Activated naive CD8-positive, alpha-beta T cell treated with anti-CD3 and anti-CD28 coated beads, Interleukin-2, amount 10 ng/mL, durations not matched to agents 7 days and 5 days (primary cell): ENCODE measurements around the gene RAB40B. TPM values are rescaled to one million over a fixed set of nuclear protein-coding genes. Genes with fewer than 3 reads are reported as not detected.
A peak's percentile ranks its signal among the peaks of the same experiment; 100 is the strongest.

Experiments used
- ATAC-seq: fragments of 150-1000 bp; cut with Tn5 transposase; one replicate; pipeline ENCODE4 v1.10.0; 2021; ENCODE audit warnings: low read depth, moderate library complexity
- POLR2A ChIA-PET: fragments of 350-600 bp; sonication (Branson Sonifier 250); formaldehyde crosslinking; loops from one replicate; lab custom pipeline; 2021; ENCODE audit warnings: antibody characterized with exemption; lab: Charles Lee
- DNase-seq: peaks from one replicate; pipeline ENCODE4 v3.0.0; 2021
- H3K27ac Mint-ChIP-seq: one replicate; pipeline ENCODE4 v1.8.0; 2022; ENCODE audit warnings: mild to moderate bottlenecking, mixed read lengths
- H3K27me3 Mint-ChIP-seq: one replicate; pipeline ENCODE4 v1.8.0; 2022; ENCODE audit warnings: mild to moderate bottlenecking, moderate library complexity, mixed read lengths
- H3K36me3 Mint-ChIP-seq: one replicate; pipeline ENCODE4 v1.8.0; 2021; ENCODE audit warnings: mild to moderate bottlenecking, mixed read lengths
- H3K4me1 Mint-ChIP-seq: one replicate; pipeline ENCODE4 v1.8.0; 2021; ENCODE audit warnings: mixed read lengths
- H3K4me3 Mint-ChIP-seq: one replicate; pipeline ENCODE4 v1.8.0; 2022; ENCODE audit warnings: mild to moderate bottlenecking, moderate library complexity, mixed read lengths
- H3K9me3 Mint-ChIP-seq: one replicate; pipeline ENCODE4 v1.8.0; 2021; ENCODE audit warnings: mixed read lengths
- total RNA-seq, 2 experiments: library from RNA; stranded (reverse); gene quantifications; one replicate each; pipeline ENCODE4 v1.2.3, GENCODE V29; 2021

The RAB40B gene
- total RNA-seq, 2 experiments from 2014 or later, result 3.3 to 3.5 TPM

DNA sequence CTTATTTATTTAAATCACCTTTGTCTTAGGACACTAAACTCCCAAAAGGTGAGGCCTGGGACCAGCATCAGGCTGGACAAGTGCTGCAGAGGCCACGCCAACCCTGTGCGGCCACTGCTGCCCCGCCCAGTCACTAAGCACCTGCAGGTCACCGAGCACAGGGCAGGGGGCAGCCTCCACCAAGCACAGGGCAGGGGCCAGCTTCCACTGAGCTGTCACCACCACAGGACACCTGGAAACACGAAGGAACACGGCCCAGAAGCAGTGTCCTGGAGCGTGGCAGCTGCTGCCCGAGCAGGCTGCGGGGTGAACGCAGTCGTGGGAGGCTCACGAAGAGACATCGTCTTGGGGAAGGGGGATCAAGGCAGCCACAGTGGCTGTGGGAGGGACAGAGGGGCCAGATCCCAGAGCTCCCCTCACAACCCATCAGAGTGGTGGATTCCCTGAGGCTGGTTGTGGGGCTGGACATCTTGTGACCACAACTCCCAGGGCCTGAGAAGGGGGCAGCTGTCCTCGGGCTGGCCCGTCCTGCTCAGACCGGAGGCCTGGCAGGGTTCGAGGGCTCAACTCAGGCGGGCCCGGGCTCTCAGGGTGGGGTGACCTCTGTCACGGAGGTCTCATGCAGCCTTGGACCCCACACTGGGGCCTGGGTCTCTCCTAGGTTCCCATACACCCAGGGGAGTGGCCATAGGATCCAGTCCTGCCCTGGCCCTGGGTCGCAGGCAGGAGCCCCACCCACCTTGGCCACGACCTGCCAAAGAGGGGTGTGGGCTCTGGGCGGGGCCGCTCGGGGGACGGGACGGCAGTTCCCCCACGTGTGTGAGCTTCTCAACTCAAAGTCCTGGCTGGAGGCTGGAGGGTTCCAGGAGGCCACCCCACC lies 18.7 kb downstream of the RAB40B start:
- POLR2A ChIA-PET, result no interaction called here

DNA sequence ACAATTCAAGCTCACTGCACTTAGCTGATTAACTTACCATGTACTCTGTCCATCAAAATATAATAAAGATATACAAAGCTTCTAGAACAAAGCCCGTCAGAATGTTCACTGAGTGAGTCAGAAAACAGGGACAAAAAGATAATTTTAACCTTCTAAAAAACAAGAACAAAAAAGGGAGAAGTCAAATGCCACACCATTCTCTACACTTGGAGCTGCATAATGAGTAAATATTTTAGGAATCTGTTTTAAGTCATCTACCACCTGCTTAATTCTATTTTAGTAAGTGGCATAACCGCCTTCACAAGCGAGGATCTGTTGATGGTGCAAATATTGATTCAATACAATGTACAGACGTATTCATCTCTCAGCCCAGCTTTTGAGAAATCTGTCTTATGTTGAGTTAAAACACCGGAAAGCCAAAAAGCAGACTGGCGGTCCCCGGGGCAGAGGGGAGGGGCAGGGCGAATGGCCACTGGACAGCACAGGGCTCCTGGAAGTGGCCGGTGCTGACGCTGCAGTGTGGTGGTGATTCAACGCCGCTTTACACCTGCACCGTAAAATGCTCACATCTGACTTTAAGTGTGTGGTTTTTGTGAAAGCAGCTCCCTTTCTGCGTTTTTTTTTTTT lies 20.1 kb downstream of the RAB40B start:
- POLR2A ChIA-PET, result no interaction called here
- H3K27me3 Mint-ChIP-seq, result peaks cover 2% of the 10 kb centered on the region
- no peaks in the 10 kb centered on the region for H3K4me1 Mint-ChIP-seq
- no peak overlapping the region for H3K4me3 Mint-ChIP-seq
- ATAC-seq, result no peak
- H3K36me3 Mint-ChIP-seq, result no peaks in the 10 kb centered on the region
- DNase-seq, result no peak
- H3K9me3 Mint-ChIP-seq, result peaks cover 6% of the 10 kb centered on the region
- H3K27ac Mint-ChIP-seq, result no peak overlapping the region

More for the DNA sequence above, 18.7 kb downstream of the RAB40B start:
- Mint-ChIP-seq H3K27me3 (no peaks in the 10 kb centered on the region), H3K27ac (no peak overlapping the region), H3K36me3 (no peaks in the 10 kb centered on the region), H3K4me1 (no peaks in the 10 kb centered on the region), H3K4me3 (no peak overlapping the region), H3K9me3 (peaks cover 6% of the 10 kb centered on the region)
- DNase-seq, result no peak
- no peak for ATAC-seq

DNA sequence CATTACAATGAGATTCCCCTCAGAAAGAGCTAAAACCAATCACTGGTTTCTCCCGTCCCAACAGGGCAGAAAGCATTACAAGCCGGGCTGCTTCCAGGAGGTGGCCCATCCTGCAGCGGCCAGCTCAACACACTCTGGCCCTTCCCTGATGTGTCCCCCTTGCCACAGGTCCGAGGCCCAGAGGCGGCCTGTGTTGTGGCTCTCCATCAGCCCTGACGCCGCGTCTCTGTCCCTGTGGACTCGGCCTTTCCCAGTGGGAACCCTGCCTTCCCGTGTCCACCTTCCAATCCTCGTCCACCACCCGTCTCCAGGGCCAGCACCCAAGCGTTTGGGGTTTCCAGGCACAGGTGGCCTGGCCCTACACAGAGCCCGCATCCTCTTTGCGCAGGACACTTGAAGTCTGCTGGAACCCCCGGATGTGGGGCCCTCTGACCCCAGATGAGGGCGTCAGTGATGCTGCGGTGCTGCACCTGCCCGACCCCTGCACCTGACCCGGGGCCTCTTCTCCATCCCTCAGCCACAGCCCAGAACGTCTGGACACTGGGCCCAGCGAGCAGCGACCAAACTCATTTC lies 21.1 kb downstream of the RAB40B start:
- Mint-ChIP-seq H3K36me3 (no peaks in the 10 kb centered on the region), H3K4me1 (no peaks in the 10 kb centered on the region), H3K27ac (no peak overlapping the region), H3K4me3 (no peak overlapping the region), H3K27me3 (peaks cover 2% of the 10 kb centered on the region), H3K9me3 (peaks cover 6% of the 10 kb centered on the region)
- ATAC-seq (no peak), DNase-seq (no peak)
- POLR2A ChIA-PET, result no interaction called here

DNA sequence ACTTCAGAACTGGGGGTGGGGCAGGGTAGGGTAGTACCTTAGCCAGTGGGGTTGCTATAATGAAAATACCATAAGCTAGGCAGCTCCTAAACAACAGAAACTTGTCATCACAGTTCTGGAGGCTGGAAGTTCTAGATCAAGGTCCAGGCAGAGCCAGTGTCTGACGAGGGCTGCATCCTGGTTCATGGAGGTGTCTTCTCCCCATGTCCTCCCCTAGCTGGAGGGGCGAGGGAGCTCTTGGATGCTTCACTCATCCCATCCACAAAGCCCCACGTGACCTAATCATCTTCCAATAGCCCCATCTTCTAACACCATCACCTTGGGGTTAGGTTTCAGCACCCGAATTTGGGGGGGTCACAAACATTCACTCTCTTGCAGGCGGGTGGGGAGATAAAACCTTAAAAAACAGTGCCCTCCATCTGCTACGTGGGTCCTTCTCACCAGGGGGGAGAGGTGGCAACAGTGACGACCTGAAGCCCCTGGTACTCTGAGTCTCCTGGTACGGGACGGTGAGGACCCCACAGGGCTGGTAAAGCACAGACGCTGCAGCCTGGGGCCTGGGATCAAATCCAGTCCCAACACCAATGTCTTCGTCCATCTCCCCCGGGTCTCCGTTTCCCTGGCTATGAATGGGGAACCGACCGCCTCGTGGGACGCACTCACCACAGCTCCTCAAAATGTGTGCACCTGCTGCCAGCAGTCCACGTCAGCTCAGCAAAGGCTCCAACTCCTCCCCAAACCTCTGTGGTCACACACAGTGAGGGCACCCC lies 22.8 kb downstream of the RAB40B start:
- Mint-ChIP-seq H3K27me3 (peaks cover 2% of the 10 kb centered on the region), H3K36me3 (no peaks in the 10 kb centered on the region), H3K4me1 (no peaks in the 10 kb centered on the region), H3K4me3 (no peak overlapping the region), H3K9me3 (no peaks in the 10 kb centered on the region), H3K27ac (no peak overlapping the region)
- POLR2A ChIA-PET, result no interaction called here
- DNase-seq (no peak), ATAC-seq (no peak)

DNA sequence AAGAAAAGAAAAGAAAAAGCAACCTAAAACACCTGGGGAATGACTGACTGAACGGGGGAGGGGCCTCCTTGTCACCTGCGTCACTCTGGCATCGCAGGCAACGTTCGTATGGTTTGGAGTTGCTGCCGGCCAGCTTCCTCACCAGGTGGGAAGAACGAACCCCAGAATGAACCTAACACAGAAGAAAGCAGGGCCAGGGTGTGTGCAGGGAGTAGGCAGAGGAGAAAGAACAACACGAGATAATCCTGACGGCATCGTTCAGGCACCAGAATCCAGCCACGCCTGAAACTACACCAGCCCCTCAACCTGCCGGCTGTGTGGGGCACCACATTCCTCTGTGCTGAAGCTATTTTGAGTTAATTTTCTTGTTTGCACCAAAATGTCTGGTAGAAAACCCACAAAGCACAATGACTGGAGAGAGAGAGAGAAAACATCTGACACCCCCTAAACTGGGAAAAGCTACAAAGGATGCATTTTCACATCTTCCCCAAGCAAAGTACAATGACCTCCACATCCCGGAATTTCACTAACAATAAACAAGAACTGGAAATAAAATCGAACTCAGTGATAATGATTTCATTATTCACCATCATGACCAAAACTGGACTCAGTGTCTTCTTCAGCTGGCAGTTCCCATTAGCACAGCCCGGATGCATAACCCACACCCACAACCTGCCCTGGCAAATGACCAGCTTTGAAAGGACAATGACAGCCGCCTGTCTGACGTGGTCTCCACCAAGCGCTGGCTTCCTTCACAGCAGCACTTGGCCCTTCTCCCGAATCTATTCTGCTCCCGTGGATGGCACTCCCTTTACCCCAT lies 23.6 kb downstream of the RAB40B start:
- DNase-seq (no peak), ATAC-seq (no peak)
- Mint-ChIP-seq H3K27ac (no peak overlapping the region), H3K27me3 (peaks cover 2% of the 10 kb centered on the region), H3K4me3 (no peak overlapping the region), H3K36me3 (no peaks in the 10 kb centered on the region), H3K9me3 (no peaks in the 10 kb centered on the region), H3K4me1 (no peaks in the 10 kb centered on the region)
- POLR2A ChIA-PET, result no interaction called here

DNA sequence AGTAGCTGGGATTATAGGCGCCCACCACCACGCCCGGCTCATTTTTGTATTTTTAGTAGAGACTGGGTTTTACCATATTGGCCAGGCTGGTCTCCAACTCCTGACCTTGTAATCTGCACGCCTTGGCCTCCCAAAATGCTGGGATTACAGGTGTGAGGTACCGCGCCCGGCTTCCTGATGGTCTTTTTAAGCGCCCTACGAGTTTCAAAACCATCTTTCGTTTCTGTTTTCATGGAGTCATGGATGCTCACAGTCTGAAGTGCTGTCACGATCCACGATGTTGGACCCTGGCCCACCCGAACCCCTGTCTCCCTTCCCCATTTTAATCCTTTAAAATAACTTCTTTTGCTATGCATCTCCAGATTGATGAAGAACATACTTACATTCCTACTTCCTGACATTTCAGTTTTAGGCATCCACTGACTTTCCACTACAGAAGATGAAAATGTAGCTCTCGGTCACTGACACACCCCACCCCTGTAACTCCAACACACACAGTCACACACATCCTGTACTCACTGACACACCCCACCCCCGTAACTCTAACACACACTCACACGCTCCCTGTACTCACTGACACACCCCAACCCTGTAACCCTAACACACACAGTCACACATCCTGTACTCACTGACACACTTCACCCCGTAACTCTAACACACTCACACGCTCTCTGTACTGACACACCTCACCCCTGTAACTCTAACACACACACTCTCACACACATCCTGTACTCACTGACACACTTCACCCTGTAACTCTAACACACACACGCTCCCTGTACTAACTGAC lies 27.6 kb downstream of the RAB40B start:
- H3K27ac Mint-ChIP-seq, result no peak overlapping the region
- DNase-seq (no peak), ATAC-seq (no peak)
- H3K9me3 Mint-ChIP-seq, result no peaks in the 10 kb centered on the region
- H3K4me3 Mint-ChIP-seq, result no peak overlapping the region
- POLR2A ChIA-PET, result no interaction called here
- H3K27me3 Mint-ChIP-seq, result peaks cover 2% of the 10 kb centered on the region
- H3K4me1 Mint-ChIP-seq, result peaks cover 4% of the 10 kb centered on the region
- no peaks in the 10 kb centered on the region for H3K36me3 Mint-ChIP-seq

DNA sequence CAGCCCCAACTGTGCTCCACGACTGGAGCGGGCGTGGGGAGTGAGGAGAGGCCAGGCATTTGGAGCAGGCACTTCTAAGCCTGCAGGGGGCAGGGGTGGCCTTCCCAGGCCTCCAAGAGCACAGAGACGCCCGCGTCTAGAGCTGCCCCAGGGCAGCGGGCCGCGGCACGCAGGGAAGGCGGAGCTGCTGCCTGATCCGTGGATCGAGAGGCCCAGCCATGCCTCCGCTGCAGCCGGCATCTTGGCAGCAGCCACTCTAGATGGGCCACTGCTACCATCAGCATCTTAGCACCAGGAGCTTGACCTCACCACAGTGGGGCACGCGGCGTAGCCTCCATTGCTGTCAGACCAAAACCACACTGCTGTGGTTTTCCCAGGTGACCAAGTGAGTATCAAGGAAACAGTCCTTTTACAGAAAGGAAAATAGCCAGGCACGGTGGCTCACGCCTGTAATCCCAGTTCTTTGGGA lies 29.8 kb downstream of the RAB40B start:
- no peak overlapping the region for H3K27ac Mint-ChIP-seq
- ATAC-seq (peak; percentile 96), DNase-seq (peak; percentile 56)
- H3K27me3 Mint-ChIP-seq, result no peaks in the 10 kb centered on the region
- H3K36me3 Mint-ChIP-seq, result no peaks in the 10 kb centered on the region
- peaks cover 4% of the 10 kb centered on the region for H3K4me1 Mint-ChIP-seq
- no peaks in the 10 kb centered on the region for H3K9me3 Mint-ChIP-seq
- H3K4me3 Mint-ChIP-seq, result peak overlapping the region; percentile 30
- POLR2A ChIA-PET, result no interaction called here

DNA sequence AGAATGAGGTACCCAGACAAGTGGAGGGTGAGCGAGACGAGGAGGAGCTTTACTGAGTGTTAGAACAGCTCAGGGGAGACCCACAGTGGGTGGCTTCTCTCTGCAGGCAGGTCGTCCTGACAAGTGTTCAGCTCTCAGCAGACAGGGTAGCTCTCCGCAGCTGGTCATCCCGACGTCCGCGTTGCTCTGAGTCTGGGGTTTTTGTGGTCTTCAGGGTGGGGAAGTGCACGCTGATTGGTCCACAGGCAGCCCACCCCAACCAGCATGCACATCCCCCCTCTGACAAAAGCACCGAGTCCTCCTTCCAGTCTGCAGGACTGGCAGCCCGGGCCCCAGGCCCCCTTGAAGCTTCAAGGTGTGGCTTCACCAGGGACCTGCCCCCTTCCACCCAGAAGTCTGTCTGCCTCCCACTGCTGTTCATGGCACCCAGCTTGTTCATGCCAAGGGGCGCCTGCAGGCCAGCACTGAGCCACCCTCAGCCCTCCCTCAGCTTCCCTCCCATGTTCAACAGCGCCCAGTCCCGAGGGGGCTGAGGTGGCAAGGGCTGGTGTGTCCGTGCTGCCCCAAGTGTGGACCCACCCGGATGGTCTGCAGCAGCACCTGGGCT lies 30.4 kb downstream of the RAB40B start:
- peaks cover 4% of the 10 kb centered on the region for H3K4me1 Mint-ChIP-seq
- no peaks in the 10 kb centered on the region for H3K27me3 Mint-ChIP-seq
- ATAC-seq (peak; percentile 51), DNase-seq (no peak)
- H3K4me3 Mint-ChIP-seq, result no peak overlapping the region
- H3K9me3 Mint-ChIP-seq, result no peaks in the 10 kb centered on the region
- no peaks in the 10 kb centered on the region for H3K36me3 Mint-ChIP-seq
- POLR2A ChIA-PET, result no interaction called here
- H3K27ac Mint-ChIP-seq, result no peak overlapping the region

DNA sequence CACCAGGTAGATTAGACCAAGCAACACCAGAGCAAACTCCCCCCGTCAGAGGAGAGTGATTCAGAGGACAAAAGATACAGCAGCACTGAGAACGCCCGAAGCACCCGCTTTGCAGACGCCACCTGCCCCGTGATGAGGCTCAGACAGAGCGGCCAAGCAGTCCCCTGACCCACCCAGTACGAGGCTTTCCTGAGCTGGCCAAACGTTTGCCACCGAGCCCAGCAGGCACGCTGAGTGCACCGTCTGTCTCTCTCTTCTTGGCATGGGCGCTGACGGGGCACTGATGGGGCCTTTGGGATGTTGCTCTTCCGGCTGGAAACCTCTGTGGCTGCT lies 30.9 kb downstream of the RAB40B start:
- Mint-ChIP-seq H3K9me3 (no peaks in the 10 kb centered on the region), H3K4me3 (no peak overlapping the region), H3K27me3 (no peaks in the 10 kb centered on the region), H3K36me3 (no peaks in the 10 kb centered on the region), H3K27ac (no peak overlapping the region), H3K4me1 (peaks cover 4% of the 10 kb centered on the region)
- DNase-seq (no peak), ATAC-seq (no peak)
- POLR2A ChIA-PET, result no interaction called here

DNA sequence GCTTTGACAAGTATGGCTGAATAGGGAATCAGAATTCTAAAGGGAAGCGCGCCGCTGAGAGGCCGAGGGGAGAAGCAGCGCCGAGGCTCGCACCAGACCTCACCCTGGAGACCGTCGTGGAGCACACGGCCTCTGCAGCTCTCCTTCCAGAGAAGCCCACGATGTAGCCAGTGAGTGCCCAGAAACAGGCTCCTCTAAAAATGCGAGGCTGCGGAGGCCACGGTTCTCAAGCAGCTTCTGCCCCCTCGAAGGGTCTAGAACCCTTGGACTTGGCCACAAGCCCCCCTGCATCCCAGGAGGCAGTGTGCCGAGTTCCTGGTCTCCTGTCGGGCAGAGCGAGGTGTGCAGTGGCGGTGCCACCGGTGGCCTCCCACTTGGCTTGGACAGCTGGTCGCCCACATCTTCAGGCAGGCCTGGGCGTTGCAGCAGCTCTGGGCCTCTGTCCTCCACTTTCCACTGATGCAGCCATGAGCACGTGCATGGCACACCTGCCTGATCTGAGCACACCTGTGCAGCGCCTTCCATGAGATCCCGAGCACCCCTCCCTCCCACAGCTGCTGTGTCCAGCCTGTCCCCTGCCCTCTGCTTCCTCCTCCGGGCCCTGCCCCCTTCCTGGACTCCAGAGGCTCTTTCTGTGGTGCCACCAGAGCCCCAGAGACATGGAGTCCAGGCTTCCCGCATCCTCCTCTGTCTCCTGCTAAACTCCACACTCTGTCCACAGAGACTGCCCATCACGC lies 31.4 kb downstream of the RAB40B start:
- no peaks in the 10 kb centered on the region for H3K27me3 Mint-ChIP-seq

DNA sequence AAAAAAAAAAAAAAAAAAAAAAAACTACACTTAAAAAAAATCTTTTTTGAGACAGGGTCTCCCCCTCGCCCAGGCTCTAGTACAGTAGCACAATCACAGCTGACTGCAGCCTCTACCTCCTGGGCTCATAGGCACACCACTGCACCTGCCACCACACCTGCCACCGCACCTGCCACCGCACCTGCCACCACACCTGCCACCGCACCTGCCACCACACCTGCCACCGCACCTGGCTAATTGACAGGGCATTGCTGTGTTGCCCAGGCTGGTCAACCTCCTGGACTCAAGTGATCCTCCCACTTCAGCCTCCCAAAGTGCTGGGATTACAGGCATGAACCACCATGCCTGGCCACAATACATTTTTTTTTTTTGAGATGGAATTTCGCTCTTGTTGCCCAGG lies 32.6 kb downstream of the RAB40B start:
- POLR2A ChIA-PET, result no interaction called here
- no peak for ATAC-seq
- H3K27me3 Mint-ChIP-seq, result no peaks in the 10 kb centered on the region
- no peaks in the 10 kb centered on the region for H3K9me3 Mint-ChIP-seq
- DNase-seq, result no peak
- H3K27ac Mint-ChIP-seq, result no peak overlapping the region
- H3K4me3 Mint-ChIP-seq, result no peak overlapping the region
- no peaks in the 10 kb centered on the region for H3K36me3 Mint-ChIP-seq
- peaks cover 4% of the 10 kb centered on the region for H3K4me1 Mint-ChIP-seq

More for the DNA sequence above, 31.4 kb downstream of the RAB40B start:
- POLR2A ChIA-PET, result no interaction called here
- H3K36me3 Mint-ChIP-seq, result no peaks in the 10 kb centered on the region
- H3K4me1 Mint-ChIP-seq, result peaks cover 4% of the 10 kb centered on the region
- H3K9me3 Mint-ChIP-seq, result no peaks in the 10 kb centered on the region
- no peak for DNase-seq
- H3K4me3 Mint-ChIP-seq, result no peak overlapping the region
- no peak overlapping the region for H3K27ac Mint-ChIP-seq
- ATAC-seq, result no peak
